ENCODE data around the gene TWNK. TPM values are rescaled to one million over a fixed set of nuclear protein-coding genes. Genes with fewer than 3 reads are reported as not detected.

Gene TWNK
- total RNA-seq = 3.0 and 5.4 TPM in 2 replicates

DNA sequence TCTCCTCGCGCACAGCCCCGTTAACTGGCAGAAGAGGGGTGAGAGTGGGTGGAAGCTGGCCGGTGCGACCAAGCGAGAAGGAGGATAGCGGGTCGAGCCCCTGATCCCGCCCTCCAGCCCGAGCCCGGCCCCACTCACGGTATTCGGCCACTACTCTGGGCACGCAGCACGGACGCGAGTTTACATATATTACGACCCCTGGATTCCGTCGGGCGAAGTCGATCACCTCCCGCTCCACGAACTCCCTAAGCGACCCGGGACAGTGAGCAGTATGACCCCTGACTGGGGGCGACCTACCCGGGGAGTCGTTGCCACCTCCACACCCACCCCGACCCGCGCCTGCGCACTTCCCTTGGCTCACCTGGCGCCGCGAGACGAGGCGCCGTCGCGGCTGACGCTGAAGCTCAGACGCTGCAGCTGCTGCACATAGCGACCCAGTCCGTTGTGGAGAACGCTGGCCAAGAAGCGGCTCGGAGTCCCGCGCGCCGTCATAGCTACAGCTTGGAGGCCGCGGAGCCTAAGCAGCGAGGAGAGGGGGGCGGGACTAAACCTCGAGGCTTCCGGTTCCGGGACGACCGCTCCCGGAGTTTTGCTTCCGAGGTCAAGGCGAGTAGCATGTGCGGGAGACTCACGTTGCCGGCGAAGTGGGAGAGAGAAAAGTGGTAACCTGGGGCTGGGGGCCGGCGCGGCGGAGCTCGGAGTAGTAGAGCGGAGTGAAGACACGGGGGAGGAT is at the start of gene TWNK, which contains the start of gene MRPL43:
TWNK (plus strand) TSS at position 592 of the 733 bp plus-strand sequence. CDS start 668 bp downstream, outside the sequence.
MRPL43 (minus strand) TSS at position 546 of the 733 bp plus-strand sequence; CDS start at position 492, 54 bp downstream.

DNA sequence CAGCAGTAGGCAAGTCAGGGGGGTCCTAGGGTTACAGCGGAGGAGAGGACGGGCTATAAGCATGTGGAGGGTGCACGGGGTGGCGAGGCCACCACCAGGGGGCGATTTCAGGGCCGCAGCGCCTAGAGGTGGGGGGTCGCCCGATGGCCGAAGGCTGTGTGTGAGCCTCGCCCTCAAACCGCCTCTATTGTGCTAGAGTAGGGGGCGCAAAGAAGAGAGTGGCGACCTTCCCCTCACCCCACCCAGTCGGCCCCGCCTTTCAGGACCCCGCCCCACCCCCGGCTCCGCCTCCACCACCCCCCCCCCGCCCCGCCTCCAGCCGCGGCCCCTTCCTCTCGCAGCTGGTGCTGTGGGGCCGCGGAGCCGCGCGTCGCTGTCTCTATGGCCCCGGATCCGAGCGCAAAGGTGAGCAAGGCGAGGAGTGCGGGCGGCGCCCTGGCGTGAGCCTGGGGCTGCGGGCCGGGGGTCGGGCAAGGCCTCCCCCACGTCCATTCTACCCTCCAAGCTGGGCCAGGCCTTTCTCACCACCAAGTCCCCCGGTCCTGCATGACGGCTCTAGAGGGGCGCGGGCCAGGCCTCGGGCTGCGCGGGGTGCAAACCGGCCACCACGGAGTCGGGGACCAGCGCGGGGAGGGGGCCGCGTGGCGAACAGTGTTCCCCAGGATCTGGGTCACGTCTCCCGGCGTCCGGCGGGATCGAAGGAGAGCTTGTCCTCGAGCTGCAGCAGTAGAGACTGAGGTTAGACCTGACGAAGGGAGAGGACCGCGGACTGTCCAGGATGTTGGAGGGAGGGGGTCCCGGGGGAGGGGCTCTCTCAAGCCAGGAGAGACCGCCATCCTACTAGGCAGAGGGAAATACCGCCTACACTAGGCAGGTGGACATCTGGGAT is 17.9 kb upstream of the TWNK start, which contains the start of gene SEMA4G:
SEMA4G (plus strand) TSS at position 318 of the 889 bp plus-strand sequence. CDS start 3,409 bp downstream, outside the sequence.

DNA sequence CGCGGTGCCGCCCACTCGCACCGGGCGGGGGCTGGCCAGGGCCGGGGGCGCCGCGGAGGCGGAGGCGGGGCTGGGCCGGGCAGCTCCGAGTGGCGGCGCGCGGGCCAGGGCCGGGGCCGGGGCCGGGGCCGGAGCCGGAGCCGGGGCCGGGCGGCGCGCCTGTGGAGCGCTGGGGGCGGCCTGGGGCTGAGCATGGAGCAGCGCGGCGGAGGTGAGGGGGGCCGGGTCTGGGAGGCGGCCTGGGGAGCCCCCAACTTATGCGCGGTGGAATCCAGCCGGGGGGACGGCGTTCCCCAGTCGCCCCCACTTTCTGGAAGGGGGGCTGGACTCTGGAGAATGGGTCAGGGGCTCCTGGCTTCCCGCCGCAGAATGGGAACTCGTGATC is 12.4 kb downstream of the TWNK start, which contains the start of gene LZTS2:
LZTS2 (plus strand) TSS at position 67 of the 385 bp plus-strand sequence. CDS start 2,731 bp downstream, outside the sequence.

DNA sequence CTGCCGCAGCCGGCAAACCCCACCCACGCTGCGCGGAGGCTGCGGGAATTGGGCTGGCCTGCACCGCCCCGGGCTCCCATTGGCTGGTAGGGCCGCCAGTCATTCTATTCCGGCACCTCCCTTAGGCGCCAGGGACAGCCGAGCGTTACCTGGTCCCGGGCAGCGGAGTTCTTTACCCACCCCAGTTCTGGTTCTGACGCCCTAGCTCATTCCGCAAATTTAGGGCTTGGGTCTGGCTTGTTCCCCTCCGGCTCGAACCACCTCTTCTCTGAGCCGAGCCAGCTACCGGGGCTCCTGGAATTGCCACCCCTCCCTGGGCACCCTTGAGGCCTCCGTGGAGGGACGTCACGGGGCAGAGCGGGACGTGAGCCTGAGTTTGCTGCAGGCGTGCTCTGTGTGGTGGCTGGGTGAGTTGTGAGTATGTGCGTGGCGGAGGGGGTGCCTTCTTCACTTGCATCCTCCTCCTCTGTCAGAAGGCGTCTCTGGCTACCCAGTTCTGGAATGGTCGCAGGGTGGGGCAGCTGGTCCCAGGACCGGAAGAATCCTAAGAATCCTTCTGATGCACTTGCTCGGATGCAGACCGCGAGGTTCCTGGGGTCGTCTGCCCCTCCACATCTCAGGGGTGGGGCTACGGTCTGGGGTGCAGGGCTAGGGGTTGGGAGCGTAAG is 43.9 kb downstream of the TWNK start, which contains the start of the genes PDZD7 and SFXN3:
PDZD7 (minus strand) TSS at position 2 of the 668 bp plus-strand sequence. CDS start 910 bp downstream, outside the sequence.
SFXN3 (plus strand) TSS at position 107 of the 668 bp plus-strand sequence. CDS start 3,461 bp downstream, outside the sequence.

Other genes with a start within 250 kb of the TWNK start
- not detected in 2 replicates for gene PAX2, start 242.0 kb upstream of the TWNK start, total RNA-seq
- 17.7 and 28.2 TPM in 2 replicates for gene SLF2, start 74.6 kb upstream of the TWNK start, total RNA-seq
- 0.43 and 1.6 TPM in 2 replicates for gene SEMA4G, start 18.0 kb upstream of the TWNK start, total RNA-seq
- 58.2 and 62.7 TPM in 2 replicates for gene MRPL43, start within 50 bp of the TWNK start, total RNA-seq
- 62.7 and 74.9 TPM in 2 replicates for gene LZTS2, start 12.3 kb downstream of the TWNK start, total RNA-seq
- gene PDZD7, start 43.6 kb downstream of the TWNK start, total RNA-seq = 1.8 and 2.0 TPM in 2 replicates
- 63.2 and 77.9 TPM in 2 replicates for gene SFXN3, start 43.7 kb downstream of the TWNK start, total RNA-seq
- 84.3 and 155 TPM in 2 replicates for gene KAZALD1, start 74.4 kb downstream of the TWNK start, total RNA-seq
- not detected in 2 replicates for gene TLX1, start 143.8 kb downstream of the TWNK start, total RNA-seq
- gene LBX1, start 241.9 kb downstream of the TWNK start, total RNA-seq = under 0.01 TPM in 1 of 2 replicates, not detected in the other